Type B pancreatic cell (in vitro differentiated cells): ENCODE results near the gene AVL9. TPM values are rescaled to one million over a fixed set of nuclear protein-coding genes. Genes with fewer than 3 reads are reported as not detected.
"Not testable (repeated sequence)": the region's sequence is repeated elsewhere in the genome, so short reads cannot be mapped to it uniquely, and the experiment has no call there.

Experiments
- DNase-seq: peaks from one replicate; pipeline ENCODE4 v3.0.0; 2021; ENCODE audit warnings: mixed read lengths; ENCODE audit not compliant: unreplicated experiment; ENCODE audit errors: extremely low spot score
- H3K27ac Mint-ChIP-seq: 2 replicates; pipeline ENCODE4 v1.8.0; 2021; ENCODE audit warnings: mild to moderate bottlenecking, mixed read lengths
- H3K27me3 Mint-ChIP-seq: 2 replicates; pipeline ENCODE4 v1.8.0; 2021; ENCODE audit warnings: mixed read lengths
- H3K36me3 Mint-ChIP-seq: 2 replicates; pipeline ENCODE4 v1.8.0; 2021; ENCODE audit warnings: mixed read lengths
- H3K4me1 Mint-ChIP-seq: one replicate; pipeline ENCODE4 v1.8.0; 2021; ENCODE audit warnings: mixed read lengths; ENCODE audit not compliant: unreplicated experiment
- H3K4me3 Mint-ChIP-seq: 2 replicates; pipeline ENCODE4 v1.8.0; 2021; ENCODE audit warnings: mild to moderate bottlenecking, mixed read lengths
- H3K9me3 Mint-ChIP-seq: 2 replicates; pipeline ENCODE4 v1.8.0; 2021; ENCODE audit warnings: mixed read lengths
- total RNA-seq: library from RNA; stranded (reverse); gene quantifications from 2 replicates; pipeline ENCODE4 v1.2.1, GENCODE V29; 2021; ENCODE audit warnings: low replicate concordance
- TF ChIP-seq, protein P1 (sequence below): fragments of 200-600 bp; sonication (generic); conservative IDR thresholded peaks from 2 replicates; pipeline ENCODE4 v1.5.0; 2021; ENCODE audit warnings: antibody characterized with exemption, mild to moderate bottlenecking

AVL9 gene
- total RNA-seq, 1 donor from 2014 or later, result 35.2 TPM

- TF ChIP-seq, protein P1, sequence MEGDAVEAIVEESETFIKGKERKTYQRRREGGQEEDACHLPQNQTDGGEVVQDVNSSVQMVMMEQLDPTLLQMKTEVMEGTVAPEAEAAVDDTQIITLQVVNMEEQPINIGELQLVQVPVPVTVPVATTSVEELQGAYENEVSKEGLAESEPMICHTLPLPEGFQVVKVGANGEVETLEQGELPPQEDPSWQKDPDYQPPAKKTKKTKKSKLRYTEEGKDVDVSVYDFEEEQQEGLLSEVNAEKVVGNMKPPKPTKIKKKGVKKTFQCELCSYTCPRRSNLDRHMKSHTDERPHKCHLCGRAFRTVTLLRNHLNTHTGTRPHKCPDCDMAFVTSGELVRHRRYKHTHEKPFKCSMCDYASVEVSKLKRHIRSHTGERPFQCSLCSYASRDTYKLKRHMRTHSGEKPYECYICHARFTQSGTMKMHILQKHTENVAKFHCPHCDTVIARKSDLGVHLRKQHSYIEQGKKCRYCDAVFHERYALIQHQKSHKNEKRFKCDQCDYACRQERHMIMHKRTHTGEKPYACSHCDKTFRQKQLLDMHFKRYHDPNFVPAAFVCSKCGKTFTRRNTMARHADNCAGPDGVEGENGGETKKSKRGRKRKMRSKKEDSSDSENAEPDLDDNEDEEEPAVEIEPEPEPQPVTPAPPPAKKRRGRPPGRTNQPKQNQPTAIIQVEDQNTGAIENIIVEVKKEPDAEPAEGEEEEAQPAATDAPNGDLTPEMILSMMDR, result no peak
- DNase-seq, result no peak
- Mint-ChIP-seq H3K36me3 (no peaks in the 10 kb centered on the region), H3K4me3 (no peak overlapping the region), H3K4me1 (no peaks in the 10 kb centered on the region), H3K27ac (no peak overlapping the region), H3K27me3 (no peaks in the 10 kb centered on the region), H3K9me3 (no peaks in the 10 kb centered on the region)
Observed at GRCh38 chr7:32461484-32461883, 33.8 kb upstream of the AVL9 start.

- Mint-ChIP-seq H3K9me3 (no peaks in the 10 kb centered on the region), H3K27me3 (no peaks in the 10 kb centered on the region), H3K4me1 (no peaks in the 10 kb centered on the region), H3K27ac (no peak overlapping the region), H3K36me3 (no peaks in the 10 kb centered on the region), H3K4me3 (no peak overlapping the region)
- TF ChIP-seq, protein P1, result no peak
- DNase-seq, result no peak
Observed at GRCh38 chr7:32462451-32462850, 32.8 kb upstream of the AVL9 start.

DNA sequence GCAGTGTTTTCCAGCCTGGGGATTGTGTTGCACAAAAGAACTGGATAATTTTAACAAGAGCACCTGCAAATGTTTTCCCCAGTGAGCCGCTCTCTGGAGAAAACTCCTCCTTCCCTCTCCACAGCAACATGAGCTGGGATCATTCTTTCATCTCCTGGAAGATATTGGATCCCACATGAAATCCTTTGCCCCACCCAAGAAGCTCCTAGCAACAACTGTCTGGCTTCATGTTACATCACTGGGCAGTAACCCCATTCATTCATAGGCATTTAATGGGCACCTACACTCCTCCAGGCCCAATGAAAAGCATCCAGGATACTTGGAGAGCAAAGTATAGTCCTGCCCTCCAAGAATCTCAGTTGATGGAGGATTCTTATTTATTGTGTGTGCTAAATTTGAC lies 32.3 kb upstream of the AVL9 start:
- TF ChIP-seq, protein P1, result no peak
- no peak overlapping the region for H3K4me3 Mint-ChIP-seq
- H3K36me3 Mint-ChIP-seq, result no peaks in the 10 kb centered on the region
- H3K4me1 Mint-ChIP-seq, result no peaks in the 10 kb centered on the region
- no peak overlapping the region for H3K27ac Mint-ChIP-seq
- H3K27me3 Mint-ChIP-seq, result no peaks in the 10 kb centered on the region
- no peak for DNase-seq
- H3K9me3 Mint-ChIP-seq, result no peaks in the 10 kb centered on the region

GRCh38 chr7:32464641-32465416 lies 30.5 kb upstream of the AVL9 start:
- H3K4me3 Mint-ChIP-seq, H3K36me3 Mint-ChIP-seq, H3K27ac Mint-ChIP-seq, H3K4me1 Mint-ChIP-seq, H3K27me3 Mint-ChIP-seq, H3K9me3 Mint-ChIP-seq, DNase-seq: not testable (repeated sequence)

DNA sequence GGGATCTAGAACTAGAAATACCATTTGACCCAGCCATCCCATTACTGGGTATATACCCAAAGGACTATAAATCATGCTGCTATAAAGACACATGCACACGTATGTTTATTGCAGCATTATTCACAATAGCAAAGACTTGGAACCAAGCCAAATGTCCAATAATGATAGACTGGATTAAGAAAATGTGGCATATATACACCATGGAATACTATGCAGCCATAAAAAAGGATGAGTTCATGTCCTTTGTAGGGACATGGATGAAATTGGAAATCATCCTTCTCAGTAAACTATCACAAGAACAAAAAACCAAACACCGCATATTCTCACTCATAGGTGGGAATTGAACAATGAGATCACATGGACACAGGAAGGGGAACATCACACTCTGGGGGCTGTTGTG lies 25.3 kb upstream of the AVL9 start:
- not testable (repeated sequence) for H3K36me3 Mint-ChIP-seq, DNase-seq, H3K27ac Mint-ChIP-seq, H3K4me3 Mint-ChIP-seq, H3K9me3 Mint-ChIP-seq, H3K27me3 Mint-ChIP-seq, H3K4me1 Mint-ChIP-seq

GRCh38 chr7:32470871-32471270 lies 24.4 kb upstream of the AVL9 start:
- no peaks in the 10 kb centered on the region for H3K27me3 Mint-ChIP-seq
- no peaks in the 10 kb centered on the region for H3K36me3 Mint-ChIP-seq
- no peaks in the 10 kb centered on the region for H3K9me3 Mint-ChIP-seq
- no peak overlapping the region for H3K27ac Mint-ChIP-seq
- H3K4me3 Mint-ChIP-seq, result no peak overlapping the region
- H3K4me1 Mint-ChIP-seq, result no peaks in the 10 kb centered on the region
- TF ChIP-seq, protein P1, result no peak
- DNase-seq, result no peak
